ENCODE data around the gene PPT2.
"Not testable (repeated sequence)": the region's sequence is repeated elsewhere in the genome, so short reads cannot be mapped to it uniquely, and the experiment has no call there.

Gene PPT2

DNA sequence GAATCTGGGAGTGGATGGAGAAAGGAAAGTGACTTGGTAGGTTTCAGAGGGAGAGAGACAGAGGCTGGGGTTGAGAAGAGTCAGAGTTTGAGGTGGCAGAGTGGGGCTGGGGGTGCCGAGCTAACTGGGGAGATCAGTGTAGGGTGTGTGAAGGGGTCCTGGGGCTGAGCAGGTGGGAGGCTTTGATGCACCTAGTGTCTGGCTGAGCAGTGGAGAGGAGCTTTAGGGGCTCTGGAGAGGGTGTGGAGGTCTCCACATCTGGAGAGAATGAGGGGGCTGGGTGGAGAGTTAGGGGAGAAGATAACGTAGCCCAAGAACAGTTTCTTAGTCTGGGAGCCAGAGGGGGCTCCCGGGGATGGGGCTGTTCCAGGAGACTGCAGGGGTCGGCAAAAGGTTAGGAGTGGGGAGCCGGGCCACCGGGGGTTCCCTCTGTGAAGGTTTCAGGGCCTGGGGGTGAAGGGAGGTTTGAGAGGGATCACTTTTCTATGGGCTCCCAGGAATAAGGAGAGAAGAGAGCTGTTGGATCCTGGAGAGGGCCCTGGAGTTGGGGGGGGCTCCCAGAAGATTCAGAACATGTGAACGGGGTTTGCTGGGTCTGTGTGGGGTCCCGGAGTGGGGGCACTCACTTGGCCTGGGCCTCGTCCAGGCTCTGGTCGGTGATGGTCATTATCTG lies 35.3 kb downstream of the PPT2 start:
- no peak for DNase-seq (ENCODE audit: low read depth in 2 of 2, low spot score in 1 of 2)

DNA sequence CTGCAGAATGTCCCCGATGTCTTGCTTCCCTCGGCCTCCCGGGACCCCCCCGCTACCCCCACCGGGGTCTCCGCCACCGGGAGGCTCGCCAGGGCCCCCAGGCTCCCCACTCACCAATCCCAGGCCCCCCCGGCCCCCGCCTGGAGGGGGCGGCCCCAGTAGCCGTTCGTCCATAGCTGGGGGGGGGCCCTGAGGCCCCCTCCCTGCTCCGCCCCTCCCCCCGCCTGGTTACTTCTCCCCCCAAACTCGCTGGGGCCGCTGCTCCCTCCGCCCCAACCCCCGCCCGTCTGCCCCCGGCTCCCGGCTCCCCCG lies 35.8 kb downstream of the PPT2 start:
- DNase-seq (ENCODE audit: low read depth in 2 of 2, low spot score in 1 of 2): no peak

DNA sequence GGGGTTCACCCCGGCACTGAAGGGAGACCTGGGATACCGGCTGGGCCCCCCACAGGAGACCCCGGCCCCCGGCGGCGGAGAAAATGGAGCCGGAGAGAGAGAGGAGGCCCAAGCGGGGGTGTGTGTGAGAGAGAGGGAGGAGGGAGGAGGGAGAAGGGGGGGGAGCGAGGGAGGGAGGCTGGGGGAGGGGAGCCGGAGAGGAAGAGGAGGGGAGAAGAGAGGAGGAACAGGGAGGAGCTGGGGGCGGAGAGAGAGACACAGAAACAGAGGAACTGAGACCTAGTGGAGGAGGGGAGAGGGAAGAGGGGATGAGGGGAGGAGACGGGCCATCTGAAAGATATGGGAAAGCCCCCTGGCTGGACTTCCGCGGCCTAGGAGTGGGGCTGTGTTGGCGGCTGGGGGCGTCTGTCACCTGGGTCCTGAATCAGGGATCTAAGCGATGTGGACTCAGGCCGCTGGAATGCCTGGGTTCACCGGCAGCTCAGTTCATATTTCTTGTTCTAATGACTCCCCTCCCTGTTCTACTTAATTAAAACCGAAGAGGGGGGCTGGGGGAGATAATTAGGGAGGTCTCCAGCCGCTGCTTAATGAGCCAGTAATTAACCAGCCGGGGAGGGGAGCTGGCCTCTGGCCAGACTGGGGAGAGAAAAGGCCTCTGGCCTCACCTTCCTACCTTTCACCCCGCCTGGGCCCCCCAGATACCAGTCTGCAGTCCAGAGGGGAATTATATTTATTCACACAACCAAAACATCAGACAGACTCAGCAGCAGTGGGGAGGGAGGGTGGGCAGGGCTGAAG lies 36.3 kb downstream of the PPT2 start, which contains the start of gene PBX2:
TSS of gene PBX2 (minus strand) at position 149 of the 798 bp plus-strand sequence. CDS start 287 bp downstream, outside the sequence.
- DNase-seq (ENCODE audit: low read depth in 2 of 2, low spot score in 1 of 2): peak; percentile 64 to 75

DNA sequence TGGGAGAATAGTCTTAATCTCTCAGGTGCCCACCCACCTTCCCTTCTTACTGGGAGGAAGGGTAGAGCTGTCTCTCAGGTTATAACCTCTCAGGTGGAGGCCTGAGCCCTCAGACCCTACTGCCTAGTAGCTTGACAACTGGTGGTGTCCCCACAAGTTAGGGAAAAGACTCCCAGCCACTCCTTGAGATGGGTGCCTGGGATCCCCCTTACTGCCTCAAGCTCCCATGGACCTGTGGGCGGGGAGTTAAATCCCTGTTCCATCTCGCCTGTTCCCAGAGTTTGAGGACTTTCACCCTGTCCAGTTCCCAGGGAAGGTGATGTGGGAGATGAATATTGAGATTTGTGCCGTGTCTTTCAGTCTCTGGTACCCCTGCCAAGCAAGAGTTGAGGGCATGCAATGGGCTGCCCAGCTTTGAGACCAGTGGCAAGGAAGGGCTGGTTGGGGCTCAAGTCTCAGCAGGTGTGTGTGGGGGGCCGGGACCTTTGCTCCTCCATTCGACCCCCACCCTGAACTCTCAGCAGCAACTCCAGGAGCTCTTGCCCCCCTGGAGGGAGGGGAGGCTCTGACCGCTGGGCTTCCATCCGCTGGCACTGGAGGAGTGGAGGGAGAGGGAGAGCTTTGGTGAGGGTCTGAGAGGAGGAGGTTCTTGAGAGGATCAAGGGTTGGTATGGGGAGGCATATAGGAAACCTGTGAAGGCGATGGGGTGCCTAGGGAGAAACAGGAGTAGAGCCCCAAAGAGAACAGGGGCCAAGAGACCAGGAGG lies 37.2 kb downstream of the PPT2 start:
- DNase-seq (ENCODE audit: low read depth in 2 of 2, low spot score in 1 of 2): no peak

DNA sequence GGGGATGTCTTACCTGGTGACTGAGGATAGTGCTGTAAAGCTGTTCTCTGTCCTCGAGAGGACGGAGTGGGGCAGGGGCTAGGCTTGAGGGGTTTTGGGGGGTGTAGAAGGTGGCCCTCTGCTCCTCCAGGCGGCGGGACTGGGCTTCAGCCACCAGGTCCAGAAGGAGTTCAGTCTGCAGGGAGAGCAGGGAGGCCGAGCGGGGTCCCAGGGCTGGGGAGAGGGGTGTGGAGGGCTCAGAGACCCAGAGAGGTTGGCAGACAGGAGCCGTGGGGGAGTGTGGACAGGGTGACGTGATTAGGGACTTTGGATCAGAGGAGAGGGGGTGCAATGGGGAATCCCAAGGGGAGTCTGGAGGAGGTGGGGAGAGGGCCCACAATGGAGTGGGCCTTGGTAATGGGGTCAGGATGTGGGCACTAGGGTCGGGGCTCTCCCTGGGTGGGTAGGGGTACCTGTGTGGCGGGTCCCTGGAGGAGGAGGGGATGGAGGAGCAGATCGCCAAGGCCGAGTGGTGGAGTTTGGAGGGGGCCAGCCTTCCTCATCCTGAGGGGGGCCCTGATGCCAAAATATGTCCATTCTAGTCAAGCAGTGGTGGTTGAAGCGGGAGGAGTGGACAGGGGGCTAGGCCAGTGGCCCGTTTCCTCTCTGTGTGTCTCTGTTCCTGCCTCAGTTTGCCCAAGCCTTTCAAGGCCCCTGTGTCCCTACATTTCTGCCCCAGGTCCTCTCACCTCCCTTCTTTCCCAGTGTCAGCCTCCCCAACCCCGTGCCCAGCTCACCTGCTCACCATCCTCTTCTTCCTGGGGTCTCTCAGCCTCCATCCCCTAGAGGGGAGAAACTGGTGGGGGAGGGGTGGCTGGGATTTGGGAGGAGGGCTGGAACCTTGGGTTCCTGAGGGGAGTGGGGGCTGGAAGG lies 38.0 kb downstream of the PPT2 start:
- no peak for DNase-seq (ENCODE audit: low read depth in 2 of 2, low spot score in 1 of 2)

DNA sequence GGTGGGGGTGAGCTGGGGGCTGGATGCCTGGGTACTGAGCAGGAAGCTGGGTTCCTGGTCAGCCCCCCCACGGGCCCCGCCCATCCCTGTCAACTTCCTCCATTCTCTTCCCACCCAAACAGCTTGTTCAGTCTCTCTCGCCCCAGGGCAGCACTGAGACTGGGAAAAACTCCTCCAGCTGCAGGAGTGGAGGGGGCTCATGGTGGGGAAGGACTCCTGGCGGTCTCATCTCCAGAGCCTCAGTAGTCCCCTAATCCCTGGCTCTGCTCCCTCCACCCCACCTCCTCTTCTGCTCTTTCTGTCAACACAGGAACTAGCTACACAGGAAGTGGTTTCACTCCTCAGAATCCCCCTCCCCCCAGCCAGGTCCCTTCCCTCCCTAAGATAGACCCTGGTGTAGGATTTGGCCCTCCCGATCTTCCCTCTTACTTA lies 38.7 kb downstream of the PPT2 start, which contains the start of gene GPSM3:
TSS of gene GPSM3 (minus strand) at position 36 of the 432 bp plus-strand sequence. CDS start 130 bp downstream, outside the sequence.
- DNase-seq (ENCODE audit: low read depth in 2 of 2, low spot score in 1 of 2): no peak

DNA sequence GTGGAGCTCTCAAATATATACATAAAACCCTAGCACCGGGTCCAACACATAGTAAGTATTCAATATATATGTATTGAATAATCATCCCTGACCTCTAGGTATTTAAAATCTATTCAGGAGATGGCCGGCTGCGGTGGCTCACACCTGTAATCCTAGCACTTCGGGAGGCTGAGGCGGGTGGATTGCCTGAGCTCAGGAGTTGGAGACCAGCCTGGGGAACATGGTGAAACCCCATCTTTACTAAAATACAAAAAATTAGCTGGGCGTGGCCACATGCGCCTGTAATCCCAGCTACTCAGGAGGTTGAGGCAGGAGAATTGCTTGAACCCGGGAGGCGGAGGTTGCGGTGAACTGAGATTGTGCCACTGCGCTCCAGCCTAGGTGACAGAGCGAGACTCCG lies 39.2 kb downstream of the PPT2 start:
- DNase-seq (ENCODE audit: low read depth in 2 of 2, low spot score in 1 of 2): not testable (repeated sequence)

DNA sequence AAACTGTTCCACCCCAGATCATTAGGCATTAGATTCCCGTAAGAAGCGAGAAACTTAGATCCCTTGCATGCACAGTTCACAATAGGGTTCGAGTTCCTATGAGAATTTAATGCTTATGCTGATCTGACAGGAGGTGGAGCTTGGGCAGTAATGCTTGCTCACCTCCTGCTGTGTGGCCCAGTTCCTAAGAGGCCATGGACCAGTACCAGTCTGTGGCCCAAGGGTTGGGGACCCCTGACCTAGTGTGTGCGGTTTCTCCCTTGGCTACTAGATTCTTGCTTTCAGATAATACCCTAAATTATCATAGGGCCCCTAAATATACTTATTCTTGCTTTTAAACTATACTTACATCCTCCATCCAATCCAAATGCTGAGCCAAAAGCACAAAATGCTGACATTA lies 40.4 kb downstream of the PPT2 start:
- no peak for DNase-seq (ENCODE audit: low read depth in 2 of 2, low spot score in 1 of 2)

DNA sequence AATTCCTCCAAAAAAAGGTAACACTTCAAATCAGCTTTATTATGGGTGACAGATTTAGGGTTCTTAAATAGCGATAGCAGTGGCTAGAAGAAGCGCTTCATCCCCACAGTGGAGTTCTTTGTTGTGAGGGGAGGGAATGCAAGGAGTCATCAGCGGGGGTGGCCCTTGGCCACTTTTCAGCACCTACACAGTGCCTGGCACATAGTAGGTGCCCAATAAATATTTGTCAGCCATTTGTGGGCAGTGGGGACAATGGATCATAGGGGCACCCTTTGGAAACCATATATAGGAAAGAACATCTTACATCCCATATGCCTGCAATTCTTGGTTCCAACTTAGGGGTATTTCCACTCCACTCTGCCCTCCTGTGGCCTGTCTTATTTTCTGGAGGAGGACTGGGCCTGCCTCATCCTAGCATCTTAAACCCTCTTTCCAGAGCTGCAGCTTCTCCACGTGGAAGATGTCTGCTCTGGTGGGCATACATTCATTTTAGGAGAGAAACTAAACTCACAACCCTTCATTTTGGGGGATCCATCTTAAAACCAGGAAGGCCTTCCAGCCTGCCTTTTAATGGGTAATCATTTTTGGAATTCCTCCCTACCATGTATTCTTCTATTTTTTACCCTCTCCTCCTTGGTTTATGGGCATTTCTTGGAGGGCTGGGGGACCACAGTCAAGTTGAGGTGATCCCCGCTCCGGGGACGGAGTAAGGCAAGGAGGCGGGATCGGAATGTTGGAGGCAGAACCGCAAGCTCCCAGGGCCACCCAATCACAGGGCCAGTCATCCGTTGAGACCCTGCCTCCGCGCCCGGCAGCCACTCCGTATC lies 41.1 kb downstream of the PPT2 start:
- DNase-seq (ENCODE audit: low read depth in 2 of 2, low spot score in 1 of 2): no peak

DNA sequence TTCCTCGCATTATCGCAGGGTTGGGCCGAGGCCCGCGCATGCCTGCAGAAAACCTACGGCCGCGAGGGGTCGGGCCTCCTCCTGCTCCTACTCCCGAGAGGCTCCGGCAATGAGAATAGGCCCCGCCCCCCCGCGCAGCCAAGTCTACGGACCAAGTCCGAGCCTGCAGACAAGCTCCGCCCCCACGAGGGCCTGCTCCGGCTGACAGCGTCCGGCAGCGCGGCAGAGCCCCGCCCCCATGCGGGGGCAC lies 41.6 kb downstream of the PPT2 start:
- DNase-seq (ENCODE audit: low read depth in 2 of 2, low spot score in 1 of 2): peak; percentile 98 to 100

DNA sequence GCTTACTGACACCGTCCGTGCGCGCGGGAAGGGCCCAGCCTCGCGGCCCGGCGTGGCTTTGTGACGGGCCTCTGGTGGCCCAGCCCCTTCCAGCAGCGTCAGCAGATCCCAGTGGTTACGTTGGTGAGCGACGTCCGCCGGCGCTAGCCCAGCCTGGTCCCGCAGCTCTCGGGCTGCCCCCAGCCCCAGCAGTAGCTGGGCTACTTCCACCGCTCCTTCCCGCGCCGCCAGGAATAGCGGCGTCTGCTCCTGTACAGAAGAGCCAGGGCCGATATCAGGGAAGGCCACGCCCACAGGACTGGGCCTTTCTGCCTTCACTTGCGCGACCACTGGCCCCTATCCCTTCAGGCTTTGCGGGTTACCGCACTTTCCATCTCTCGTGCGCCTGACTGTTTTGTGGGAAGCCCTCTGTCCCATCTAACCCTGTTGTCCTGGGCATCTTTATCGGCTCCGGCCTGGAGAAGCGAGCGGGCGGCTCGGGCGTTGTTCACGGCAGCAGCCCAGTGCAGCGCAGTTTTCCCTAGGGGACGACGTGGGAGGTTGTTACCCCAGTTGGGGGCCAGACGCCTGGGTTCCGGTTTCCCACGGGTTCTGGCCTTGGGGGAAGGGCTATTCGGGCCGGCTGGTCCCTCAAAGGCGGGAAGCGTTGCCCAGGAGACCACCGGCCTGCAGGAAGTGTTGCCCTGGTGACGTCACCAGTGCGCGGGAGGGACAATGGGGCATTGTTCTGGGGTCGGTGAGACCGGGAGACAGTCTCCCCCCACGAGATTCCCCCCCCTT lies 42.2 kb downstream of the PPT2 start:
- peak in 1 of 2 donors; percentile 41 for DNase-seq (ENCODE audit: low read depth in 2 of 2, low spot score in 1 of 2)

DNA sequence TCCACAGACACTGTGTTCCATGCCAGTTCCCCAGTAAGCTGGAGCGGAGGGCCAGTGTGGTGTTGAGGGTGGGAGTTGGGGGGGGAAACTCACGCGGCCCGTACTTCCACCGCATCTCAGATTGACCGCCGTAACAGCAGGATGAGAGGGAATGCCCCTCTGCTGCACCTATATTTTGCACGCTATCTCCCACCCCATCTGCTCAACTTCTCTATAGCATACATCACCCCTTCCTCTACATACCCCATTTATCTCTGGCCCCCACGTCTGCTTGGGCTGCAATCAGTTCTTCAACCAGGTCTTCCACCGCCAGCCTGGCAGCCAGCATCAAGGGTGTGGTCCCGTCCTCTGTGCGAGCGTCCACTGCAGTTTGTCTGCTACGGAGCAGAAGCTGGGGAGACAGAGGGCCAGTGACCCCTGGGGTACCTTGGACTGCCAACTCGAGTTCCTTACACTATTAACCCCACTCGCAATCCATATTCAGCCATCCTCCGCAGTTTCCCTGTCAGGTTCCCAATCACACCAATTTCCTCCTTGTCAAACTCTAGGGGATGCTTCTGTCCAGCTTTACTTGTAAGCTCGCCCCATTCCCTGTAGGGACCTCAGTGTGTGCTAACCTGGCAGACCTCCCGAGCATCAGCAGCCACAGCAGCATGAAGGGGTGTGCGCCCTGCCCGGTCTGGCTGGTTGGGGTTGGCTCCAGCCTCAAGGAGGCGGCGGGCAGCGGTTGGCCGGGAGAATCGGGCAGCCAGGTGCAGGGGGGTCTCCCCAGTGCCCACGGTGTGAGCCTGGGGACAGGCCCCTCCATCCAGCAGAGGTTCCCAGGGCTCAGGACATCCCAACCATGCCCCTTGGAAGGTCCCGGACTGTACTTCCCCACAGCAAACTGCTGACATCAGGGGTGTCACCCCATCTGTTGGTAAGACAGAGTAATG lies 43.0 kb downstream of the PPT2 start:
- no peak for DNase-seq (ENCODE audit: low read depth in 2 of 2, low spot score in 1 of 2)

DNA sequence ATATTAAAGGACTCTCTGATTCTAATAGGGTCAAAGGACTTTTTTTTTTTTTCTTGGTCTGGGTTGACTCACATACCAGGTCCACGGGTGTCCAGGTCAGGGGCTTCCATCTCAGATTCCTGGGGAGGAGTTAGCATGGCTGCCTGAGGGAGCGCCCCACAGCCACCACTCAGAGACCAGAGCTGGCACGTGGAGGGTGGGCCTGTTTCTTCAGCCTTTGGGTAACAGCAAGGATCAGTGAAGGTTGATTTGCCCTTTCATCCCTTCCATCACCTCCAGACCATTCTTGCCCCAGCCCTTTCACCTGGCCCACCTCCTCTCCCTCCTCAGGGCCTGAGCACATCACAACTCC lies 44.4 kb downstream of the PPT2 start:
- DNase-seq (ENCODE audit: low read depth in 2 of 2, low spot score in 1 of 2): no peak

DNA sequence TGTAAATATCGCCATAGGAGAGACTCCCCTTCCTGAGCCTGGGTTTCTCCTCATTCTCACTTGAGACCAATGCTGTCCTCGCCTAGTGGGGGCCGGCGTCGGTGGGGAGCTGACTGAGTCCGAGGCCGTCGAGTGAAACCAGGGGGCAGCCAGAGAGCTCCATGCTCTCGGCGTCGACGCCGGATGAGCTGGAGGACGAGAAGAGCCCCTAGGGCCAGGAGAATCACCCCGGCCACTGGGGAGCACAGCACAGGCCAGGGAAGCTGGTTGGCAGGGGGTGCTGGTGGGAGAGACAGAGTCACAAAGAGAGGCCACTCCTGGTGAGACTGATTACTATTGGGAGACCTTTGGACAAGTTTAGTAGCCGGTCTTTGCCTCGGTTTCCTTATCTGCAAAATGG lies 44.9 kb downstream of the PPT2 start:
- no peak for DNase-seq (ENCODE audit: low read depth in 2 of 2, low spot score in 1 of 2)

DNA sequence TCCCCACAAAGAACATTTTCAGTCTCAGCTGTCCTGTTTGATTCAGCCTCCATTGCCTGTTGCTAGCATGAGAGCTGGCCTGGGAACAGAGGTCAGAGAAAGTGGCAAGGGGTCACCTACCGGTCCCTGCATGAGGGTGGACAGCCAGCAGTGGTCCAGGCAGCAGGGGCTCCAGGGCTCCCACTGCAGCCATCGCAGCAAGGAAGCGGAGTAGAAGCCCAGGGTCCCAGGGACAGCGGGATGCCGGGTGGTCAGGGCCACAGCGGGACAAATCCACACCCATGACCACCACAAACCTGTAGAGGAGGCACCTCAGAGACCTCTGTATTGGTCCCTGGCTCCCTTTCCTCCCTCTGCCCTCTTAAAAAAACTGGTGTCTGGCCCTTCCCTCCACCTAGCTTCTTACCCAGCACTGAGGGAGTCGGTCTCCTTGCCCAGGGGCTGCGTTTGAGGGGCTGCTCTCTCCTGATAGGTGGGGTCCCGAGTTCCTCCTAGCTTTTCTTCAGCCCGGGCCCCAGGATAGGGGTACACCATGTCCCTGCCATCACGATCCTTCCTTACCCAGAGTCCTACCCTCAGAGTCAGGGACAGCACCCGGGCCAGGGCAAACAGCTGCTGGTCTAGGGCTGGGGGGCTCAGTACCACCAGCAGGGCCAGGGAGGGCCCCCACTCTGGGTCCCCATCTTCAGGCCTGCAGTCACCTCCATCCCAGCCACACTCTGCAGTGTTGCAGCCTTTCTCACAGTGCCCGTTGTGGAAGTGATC lies 47.0 kb downstream of the PPT2 start:
- DNase-seq (ENCODE audit: low read depth in 2 of 2, low spot score in 1 of 2): no peak

DNA sequence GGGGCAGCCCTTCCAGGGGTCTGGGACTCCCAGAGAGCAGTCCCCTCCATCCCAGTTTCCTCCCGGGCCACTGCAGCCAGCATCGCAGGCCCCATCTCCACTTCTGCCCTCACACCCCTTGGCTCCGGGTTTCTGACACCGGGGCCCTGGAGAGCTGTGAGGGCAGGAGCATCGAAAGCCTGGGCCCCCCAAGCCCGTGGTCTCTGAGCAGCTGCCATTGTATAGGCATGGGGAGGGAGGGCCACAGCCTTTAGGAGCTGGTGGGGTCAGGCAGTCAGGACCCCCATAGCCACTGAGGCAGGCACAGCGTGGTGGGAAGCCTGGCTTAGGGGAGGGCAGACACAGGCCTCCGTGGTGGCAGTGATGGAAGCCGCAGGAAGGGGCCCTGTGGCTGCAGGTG lies 48.2 kb downstream of the PPT2 start:
- DNase-seq (ENCODE audit: low read depth in 2 of 2, low spot score in 1 of 2): no peak

DNA sequence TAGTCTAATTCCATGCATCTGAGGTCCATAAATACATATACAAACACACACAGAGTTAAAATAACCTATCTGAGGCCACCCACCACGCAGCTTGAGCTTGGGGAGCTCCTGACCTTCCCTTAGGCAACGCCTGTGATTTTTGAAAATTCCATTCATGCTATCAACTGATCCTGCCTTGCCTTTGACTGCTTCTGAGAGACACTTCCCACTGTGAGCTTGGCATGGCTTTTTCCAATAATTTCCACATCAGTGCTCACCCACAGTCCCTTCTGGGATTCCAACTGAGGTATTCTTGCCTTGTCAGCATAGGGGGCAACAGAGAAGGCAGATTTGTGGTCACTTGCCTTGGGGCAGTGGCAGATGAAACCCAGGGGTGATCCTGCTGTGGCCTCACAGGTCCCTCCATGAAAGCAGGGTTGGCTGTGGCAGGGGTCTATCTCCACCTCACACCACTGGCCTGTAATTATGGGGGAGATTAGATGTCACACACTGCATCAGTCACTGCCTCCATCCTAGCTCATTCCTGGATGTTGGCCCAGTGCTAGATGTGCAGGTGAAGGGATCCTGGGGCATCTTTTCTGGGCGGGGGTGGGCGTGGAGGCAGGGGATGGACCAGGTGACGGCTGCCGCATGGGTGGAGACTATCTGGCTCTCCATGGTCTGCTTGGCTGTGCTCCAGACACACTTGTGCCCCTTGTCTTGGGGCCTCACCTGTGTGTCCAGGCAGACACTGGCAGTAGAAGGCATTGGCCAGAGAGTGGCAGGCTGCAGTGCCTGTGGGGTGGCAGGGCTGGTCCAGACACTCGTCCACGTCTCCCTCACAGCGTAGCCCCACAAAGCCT lies 49.7 kb downstream of the PPT2 start:
- no peak for DNase-seq (ENCODE audit: low read depth in 2 of 2, low spot score in 1 of 2)
